GM18867 (cell line): Measurements from ENCODE around the gene KRT26.
A peak's percentile ranks its signal among the peaks of the same experiment; 100 is the strongest.
"Not testable (repeated sequence)": the region's sequence is repeated elsewhere in the genome, so short reads cannot be mapped to it uniquely, and the experiment has no call there.

Source experiments
- ATAC-seq: cut with Tn5 transposase; IDR thresholded peaks from one replicate; pipeline ENCODE4 v1.9.1; 2021; ENCODE audit warnings: mild to moderate bottlenecking, moderate library complexity; ENCODE audit not compliant: unreplicated experiment

Gene KRT26, protein sequence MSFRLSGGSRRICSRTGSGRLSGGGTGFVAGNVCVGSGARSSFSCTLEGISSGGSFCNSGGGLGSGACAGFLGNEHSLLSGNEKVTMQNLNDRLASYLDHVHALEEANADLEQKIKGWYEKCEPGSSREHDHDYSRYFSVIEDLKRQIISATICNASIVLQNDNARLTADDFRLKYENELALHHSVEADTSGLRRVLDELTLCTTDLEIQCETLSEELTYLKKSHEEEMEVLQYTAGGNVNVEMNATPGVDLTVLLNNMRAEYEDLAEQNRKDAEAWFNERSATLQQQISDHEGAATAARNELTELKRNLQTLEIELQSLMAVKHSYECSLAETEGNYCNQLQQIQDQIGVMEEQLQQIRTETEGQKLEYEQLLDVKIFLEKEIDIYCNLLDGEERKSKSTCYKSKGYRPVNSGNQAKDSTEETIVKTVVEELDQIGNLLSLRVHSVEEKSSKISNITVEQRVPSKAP

DNA sequence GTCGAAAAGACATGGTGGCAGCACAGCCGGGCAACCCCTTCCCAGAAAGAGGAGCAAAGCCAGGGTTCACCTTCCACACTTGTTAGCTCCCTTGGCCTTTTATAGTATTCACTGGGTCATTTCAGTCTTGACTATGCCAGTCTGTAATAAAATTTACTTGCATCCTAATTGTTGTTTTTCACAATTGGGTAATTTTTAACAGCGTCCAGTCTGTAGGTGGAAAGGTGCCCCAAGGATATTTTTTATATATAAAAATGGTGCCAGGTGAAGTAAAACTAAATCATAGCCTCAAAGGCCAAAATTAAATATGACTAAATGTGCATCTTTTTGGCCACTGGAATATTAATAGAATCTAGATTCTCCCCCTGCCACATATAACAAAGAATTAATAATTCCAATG is at the start of gene KRT26:
KRT26 (minus strand) TSS at position 101 of the 400 bp plus-strand sequence; CDS start at position 13, 88 bp downstream.
- no peak for ATAC-seq

DNA sequence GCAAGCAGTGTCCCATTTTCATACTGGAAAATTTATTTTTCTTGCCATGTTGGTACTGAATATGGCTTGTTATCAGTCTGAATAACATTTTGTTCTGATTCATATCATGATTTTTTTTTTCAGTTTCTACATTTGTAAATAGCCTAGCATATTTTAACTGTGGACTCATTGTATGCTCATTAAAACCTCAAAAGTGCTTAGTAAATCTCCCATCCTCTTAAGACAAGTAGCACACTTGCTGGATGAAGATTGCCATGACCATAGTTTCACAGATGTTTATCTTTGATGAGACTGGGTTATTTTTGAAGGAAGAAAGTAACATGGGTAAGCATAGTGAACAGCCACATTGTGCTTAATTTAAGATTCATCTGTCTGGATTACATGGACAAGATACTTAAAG is 49.5 kb upstream of the KRT26 start:
- ATAC-seq: no peak

DNA sequence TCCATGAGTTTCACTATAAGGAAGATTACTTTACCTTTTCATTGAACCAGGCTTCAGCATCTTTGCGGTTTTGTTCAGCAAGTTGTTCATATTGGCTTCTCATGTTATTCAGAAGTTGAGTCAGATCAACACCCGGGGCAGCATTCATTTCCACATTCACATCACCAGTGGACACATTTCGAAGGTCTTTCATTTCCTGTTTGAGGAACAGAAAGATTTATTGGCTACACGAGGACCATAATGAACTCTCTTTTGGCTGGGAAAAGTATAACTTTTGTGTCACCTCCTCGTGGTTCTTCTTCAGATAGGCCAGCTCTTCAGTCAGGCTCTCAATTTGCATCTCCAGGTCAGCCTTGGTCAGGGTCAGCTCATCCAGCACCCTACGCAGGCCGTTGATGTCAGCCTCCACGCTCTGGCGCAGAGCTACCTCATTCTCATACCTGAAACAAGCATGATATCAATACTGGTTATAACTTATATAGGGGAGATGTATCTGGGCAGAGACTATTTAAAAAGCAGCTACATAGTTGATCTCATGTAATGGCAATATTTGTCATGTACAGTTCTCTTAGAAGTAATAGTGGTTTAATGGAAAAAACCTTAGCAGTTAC is 48.3 kb upstream of the KRT26 start:
- no peak for ATAC-seq

DNA sequence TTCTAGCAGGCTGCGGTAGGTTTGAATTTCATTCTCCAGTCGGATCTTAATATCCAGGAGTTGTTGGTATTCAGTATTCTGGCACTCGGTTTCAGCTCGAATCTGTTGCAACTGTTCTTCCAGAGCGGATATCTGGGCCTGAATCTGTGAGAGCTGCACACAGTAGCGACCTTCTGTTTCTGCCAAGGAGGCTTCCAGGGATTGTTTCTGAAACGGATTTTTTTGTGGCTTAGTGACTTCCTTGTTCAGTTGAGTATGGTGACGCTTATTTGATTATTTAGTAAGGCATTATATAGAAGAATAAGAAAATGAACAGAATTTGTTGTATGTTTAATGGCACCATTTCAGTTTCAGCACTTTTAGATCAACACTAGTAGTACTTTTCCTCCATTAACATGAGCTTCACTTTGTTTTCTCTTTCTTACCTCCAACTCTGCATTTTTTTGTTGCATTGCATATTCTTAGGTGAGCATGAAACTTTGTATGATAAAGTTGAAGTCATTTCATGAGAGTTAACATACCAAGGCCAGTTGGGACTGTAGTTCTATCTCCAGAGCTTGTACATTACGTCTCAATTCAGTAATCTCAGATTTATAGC is 47.6 kb upstream of the KRT26 start:
- ATAC-seq: no peak

DNA sequence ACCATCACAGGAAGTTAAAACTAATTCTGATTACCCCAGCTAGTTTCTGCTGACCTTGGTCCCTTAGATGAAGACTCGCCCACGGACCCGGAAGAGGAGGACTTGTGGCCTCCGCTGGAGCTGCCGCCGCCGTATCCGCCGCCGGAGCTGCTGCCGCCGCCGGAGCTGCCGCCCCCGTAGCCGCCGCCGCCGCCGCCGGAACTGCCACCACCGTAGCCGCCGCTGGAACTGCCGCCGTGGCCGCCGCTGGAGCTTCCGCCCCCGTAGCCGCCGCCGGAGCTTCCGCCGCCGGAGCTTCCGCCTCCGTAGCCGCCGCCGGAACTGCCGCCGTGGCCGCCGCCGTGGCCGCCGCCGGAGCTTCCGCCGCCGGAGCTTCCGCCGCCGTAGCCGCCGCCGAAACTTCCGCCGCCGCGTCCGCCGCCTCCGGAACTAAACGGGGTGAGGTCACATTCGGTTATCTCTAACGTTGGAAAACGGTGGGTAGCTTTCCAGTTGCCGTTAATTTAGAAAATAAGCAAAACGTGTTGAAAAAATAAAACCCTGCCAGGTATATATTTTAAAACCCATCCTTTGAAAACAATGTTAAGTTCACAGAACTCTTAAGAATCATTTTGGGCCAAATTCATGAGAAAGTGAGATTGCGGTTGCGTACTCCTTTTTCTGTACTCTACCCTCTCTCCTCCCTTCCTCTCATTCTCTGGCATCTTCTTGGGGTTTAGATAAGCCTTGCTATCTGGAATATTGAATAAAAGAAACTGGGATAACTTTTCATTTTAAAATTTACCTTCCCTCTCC is 46.9 kb upstream of the KRT26 start:
- peak; percentile 81 for ATAC-seq

DNA sequence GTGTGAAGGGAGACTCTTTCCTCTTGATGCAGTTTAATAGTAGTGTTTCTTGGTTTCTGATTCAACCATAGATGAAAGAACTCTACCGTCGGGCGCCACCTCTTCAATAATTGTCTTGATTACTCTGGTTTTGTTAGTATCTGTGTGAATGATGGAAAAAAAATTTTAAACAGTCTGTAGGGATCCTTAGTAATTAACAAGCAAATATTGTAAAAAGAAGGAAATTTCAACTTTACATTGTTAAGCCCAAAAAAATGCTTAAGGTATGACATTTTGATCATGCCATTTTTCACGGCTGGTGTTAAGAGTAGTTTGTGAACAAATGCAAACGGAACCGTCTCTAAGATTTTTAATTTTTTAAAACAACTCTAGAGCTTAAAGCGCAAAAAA is 46.3 kb upstream of the KRT26 start:
- ATAC-seq: no peak

DNA sequence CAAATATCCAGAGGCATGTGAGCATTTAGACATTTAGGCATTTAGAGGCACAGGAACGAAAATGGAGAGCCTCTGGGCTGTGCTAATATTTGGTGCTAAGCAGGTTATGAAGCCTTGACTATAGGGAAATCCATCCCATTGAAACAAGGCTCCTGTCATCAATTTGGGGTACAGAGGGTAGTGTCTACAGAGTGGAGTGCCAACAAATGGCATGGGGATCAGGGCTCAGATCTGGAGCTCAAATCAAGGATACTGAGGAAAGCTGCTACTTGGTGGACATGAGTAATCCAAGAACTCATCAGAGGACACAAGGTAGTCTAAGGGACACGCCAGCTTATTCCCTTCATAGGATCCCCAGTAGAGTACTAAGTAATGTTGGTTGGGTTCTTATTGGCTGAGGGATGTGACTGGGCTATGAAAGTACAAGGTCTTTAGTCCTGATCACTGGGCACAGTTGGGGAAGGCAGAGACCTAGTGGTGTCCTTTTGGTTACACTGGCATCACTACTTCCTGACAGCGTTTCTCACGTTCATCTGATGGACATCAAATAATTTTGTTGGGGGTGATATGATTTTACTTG is 45.2 kb upstream of the KRT26 start:
- ATAC-seq: no peak

DNA sequence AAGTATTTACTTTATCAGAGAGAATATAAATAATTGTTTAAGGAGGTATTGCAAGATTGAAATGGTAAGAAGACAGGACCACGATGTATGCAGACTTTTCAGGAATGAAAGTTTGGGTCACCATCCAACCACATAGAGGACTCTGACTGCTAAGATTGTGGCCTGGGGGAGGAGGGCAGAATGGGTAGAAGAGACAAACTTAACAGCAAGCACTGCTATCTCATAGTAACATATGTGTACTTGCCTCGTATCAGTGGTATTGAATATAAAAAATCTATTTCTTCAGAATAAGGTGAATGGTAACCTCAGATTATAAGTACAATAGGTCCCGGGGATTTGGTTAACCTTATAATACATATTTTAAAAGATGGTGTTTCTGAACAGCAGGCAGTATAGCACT is 44.6 kb upstream of the KRT26 start:
- no peak for ATAC-seq

DNA sequence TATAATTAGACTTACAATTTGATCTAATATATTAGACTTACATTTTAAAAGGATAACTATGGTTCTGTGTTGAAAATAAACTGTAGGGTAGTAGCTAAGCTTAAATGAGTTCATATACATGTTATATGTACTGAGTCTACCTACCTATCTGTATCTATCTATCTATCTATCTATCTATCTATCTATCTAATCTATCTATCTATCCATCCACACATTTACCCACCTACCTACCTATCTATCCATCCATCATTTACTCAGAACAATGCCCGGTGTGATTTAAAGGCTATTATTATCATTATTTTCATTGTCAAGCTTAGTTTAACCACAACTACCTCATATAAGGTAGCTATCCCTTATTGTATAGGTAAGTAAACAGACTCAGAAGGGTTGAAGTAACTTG is 43.4 kb upstream of the KRT26 start:
- ATAC-seq: no peak

DNA sequence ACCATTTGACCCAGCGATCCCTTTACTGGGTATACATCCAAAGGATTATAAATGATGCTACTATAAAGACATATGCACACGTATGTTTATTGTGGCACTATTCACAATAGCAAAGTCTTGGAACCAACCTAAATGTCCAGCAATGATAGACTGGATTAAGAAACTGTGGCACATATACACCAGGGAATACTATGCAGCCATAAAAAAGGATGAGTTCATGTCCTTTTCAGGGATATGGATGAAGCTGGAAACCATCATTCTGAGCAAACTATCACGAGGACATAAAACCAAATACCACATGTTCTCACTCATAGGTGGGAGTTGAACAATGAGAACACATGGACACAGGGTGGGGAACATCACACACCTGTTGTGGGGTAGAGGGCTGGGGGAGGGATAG is 42.7 kb upstream of the KRT26 start:
- not testable (repeated sequence) for ATAC-seq

DNA sequence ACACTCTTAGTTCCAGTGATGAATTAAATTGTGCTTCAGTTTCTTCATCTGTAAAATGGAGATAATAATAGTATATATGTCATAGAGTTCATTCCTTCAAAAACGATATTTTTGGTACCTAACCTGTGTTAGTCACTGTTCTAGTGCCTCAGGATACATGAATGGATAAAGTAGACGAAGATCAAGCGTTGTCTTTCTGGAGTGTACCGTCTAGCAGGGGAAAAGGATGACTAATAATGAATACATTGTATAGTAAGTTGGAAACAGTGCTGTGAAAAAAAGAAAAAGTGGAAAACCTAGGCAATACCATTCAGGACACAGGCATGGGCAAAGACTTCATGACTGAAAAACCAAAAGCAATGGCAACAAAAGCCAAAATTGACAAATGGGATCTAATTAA is 41.8 kb upstream of the KRT26 start:
- no peak for ATAC-seq

DNA sequence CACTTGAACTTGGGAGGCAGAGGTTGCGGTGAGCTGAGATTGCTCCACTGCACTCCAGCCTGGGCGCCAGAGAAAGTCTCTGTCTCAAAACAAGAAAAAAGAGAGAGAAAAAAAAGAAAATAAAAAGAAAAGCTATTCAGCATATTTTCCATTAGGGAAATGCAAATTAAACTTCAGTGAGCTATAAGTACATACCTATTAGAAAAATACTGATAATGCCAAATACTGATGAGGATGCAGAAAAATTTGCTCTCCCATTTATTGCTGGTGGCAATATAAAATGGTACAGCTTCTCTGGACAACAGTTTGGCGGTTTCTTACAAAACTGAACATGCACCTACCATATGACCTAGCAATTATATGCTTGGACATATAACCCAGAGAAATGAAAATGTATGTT is 40.6 kb upstream of the KRT26 start:
- no peak for ATAC-seq

DNA sequence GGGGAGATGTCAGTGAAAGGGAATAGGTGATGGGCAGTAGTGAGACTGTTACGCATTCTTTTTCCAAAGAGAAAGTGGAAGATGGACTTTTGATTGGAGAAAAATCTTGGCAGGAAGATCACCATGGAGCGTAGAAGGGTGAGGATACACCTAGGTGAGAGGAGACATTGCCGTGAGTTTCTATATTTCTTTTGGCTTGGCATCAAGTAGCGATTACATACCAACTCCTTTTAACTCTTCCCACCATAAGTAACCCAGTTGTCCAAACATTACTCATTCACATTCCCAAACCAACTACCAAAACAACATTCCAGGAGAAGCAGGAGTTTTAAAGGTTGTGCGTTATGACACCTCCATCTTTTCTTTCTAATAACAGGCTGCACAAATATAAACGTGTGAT is 38.5 kb upstream of the KRT26 start:
- no peak for ATAC-seq

DNA sequence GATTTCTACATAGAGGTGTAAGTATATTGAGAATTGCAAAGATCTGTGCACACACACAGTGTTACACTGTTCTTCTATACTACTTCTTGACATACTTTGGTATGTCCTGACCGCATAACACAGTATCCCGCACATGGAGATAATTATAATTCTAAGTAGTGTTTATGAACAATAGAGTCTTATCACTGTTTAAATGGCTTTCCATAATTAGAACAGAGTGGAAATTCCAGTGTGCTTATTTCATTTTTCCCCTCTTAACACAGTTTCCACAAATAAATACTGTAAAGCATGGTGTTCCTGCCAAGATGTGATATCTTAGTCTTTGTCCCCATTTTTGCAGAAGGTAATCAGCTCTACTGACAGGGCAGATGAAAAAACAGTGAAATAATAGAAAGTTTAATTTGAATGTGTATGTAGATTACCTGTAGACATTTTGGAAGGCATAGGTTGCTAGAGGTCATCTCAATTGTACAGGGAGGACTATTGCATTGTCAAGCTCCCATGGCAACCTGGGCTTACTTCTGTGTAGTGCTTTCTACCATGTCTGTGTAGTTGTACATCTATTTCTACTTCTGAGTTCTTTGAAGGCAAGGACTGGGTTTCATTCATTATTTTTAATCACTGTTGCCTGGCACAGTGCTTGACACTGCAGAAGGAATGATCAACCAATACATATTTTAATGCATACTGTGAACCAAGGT is 37.9 kb upstream of the KRT26 start:
- ATAC-seq: no peak

DNA sequence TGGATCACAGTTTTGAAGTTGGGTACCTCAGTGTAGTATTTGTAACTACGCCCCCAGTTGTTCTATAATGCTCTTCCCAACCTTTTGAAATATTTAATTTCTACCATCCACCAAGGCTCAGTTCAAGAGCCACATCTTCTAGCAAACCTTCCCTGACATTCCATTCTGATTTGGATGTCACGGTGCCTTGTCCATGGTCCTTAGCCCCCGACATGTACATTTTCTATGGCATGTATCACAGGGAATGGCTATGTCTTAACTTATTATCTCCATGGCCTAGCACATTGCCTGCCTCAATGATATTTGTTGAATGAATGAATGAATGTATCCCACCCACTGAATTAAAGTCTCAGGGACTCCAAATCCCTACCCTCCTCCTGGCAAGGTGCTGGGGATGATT is 34.1 kb upstream of the KRT26 start:
- no peak for ATAC-seq

DNA sequence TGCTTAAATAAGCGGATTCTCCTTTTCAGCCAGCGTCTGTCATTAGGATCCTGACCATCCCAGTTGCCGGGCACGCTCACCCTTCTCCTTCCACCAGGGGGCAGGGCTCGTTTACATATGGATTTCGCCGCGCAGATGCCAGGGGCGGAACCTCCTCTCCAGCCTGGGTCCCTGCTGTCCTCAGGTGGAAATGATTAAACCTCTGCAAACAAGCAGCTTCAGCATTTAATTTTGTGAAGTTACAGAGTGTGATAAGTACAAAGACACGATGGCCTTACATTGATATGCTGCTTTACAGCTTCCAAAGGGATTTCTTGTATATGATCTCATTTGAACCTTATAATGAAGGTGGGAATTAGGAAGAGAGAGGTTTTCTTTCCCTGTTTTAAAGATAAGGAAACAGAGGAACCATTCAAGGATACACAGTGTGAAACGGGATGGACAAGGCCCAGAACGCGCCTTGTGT is 31.6 kb upstream of the KRT26 start:
- peak; percentile 42 for ATAC-seq

DNA sequence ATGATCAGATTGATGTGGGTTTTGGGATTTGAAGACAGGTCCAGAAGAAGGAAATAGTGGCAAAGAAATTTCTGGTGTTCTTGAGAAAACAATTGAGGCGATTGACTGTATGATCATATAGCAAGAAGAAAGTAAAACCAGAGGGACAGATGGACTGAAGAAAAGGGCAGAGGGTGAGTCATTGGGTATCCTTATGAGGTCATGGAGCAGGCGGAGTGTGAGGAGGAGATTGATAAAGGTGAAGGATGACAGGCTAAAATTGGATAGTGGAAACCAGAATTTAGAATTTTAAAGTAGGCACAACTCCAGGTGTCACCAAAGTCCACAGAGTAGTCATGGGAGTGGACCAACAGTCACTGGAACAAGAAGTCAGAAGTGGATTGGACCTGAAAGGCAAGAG is 29.2 kb upstream of the KRT26 start:
- ATAC-seq: no peak

DNA sequence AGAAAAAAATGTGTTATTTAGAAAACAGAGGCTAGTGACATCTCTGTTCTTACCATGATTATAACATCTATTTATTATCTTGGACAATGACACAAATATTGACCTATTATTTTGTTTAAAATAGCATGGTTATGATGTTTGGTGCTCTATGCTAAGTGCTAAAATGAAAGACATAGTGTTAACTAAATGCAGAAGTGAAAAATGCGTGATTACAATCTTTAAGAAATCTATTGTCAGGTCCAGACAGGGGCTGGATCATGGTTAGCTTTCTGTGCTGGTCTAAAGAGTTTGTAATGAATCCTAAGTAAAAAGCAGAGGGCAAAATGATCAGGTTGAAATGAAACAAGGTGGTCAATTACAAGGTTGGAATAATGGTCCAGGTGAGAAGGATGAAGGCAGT is 28.4 kb upstream of the KRT26 start:
- ATAC-seq: no peak

DNA sequence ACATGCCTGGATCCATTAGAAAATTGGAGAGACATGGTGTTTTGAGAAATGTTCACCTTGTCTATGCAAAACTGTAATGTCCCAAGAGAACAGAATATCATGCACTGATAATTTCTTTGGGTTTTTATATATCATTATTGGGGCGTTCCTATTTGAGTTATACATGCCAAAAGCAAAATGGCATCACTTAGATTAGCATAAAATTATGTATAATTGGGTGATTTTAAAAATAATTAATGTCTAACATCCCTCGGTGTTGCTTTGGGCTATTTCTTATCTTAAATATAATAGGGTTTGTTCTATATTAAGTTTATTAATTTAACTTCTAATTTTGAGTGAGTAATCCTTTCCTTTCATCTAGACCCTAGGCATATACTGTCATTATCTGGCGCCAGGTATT is 27.9 kb upstream of the KRT26 start, which contains the start of gene KRT28:
KRT28 (minus strand) TSS at position 101 of the 400 bp plus-strand sequence; CDS start at position 35, 66 bp downstream.
- ATAC-seq: no peak

DNA sequence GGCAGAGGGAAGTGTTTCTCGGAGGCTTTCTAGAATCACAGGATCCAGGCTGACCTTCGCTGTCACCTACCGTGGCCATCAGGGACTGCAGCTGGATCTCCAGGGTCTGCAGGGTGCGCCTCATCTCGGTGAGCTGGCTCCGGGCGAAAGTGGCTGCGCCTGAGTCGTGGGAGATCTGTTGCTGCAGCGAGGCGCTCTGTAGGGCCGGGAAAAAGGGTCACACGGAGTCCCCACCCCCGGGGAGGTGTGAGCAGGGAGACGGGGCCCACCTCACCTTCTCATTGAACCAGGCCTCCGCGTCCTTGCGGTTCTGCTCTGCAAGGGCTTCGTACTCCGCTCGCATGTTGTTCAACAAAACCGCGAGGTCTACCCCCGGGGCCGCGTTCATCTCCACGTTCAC is 24.8 kb upstream of the KRT26 start:
- ATAC-seq: no peak
